Measurements from ENCODE around the gene PHF10.

Gene PHF10

DNA sequence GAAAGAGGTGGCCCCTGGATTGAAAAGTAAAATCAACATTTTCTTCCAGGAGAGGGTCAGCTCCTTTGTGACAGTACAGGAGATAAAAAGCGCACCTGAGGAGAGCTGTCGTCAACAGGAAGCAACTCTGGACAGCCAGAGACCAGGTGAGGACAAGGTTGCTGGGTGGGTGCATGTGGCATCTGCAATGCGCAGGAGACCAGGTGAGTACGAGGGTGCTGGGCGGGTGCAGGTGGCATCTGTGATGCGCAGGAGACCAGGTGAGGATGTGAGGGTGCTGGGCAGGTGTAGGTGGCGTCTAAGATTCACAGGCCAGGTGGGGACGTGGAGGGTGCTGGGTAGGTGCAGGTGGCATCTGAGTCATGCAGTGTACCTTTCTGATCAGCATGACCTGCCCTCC is 60.8 kb downstream of the PHF10 start:
- no peak for TF ChIP-seq CTCF (IDR thresholded peaks at IDR 0.05; ENCODE audit: low read depth, low read length, missing control alignments)
- in situ Hi-C loops (cut with HindIII; ENCODE audit: low sequenced_read_pairs) = no loop called here

DNA sequence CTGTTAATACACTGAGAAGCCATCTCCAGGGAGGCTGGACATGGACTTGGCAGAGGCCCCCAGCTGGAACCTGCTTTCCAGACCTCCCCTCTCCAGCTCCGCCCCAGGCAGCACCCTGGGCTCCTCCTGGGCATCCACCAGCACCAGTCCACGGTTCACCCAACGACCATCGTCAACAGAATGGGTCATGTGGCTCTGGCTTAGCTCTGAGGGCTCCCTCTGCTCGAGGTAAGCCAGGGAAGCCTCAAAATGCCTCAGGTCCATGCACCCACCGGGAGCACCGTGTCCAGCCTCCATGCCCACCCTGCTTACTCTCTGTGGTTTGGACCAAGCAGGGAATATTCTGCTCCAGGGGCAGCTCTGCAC is 62.9 kb downstream of the PHF10 start:
- no peak overlapping the region for H3K4me3 ChIP-seq (ENCODE audit: low read depth, low read length)
- DNase-seq (ENCODE audit: low read depth) = no peak
- no peak for TF ChIP-seq CTCF (IDR thresholded peaks at IDR 0.05; ENCODE audit: low read depth, low read length, missing control alignments)
- in situ Hi-C loops (cut with HindIII; ENCODE audit: low sequenced_read_pairs) = no loop called here

More for the DNA sequence above, 60.8 kb downstream of the PHF10 start:
- no peak for DNase-seq (ENCODE audit: low read depth)
- H3K4me3 ChIP-seq (ENCODE audit: low read depth, low read length) = no peak overlapping the region

DNA sequence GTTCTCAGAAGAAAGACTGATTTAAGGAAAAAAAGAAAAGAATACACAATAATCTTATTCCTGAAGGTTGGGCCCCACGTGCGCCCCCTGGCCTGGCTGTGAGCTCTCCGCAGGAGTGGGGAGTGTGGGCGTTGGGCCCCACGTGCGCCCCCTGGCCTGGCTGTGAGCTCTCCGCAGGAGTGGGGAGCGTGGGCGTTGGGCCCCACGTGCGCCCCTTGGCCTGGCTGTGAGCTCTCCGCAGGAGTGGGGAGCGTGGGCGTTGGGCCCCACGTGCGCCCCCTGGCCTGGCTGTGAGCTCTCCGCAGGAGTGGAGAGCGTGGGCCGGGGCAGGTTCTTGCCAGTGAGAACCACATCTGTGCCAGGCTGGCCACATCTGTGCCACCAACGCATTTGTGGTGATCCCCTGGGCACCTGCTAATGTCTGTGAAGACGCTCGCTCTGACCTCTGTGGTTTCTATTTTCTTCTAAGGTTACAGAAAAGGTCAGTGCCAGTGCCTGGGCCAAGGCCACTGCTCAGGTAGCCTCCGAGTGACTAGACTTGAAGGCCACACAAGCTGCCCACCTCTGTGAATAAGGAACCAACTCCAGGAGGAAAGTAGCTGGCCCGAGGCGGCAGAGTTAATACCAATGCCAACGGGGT is 63.4 kb downstream of the PHF10 start:
- in situ Hi-C loops (cut with HindIII; ENCODE audit: low sequenced_read_pairs) = no loop called here
- TF ChIP-seq CTCF (IDR thresholded peaks at IDR 0.05; ENCODE audit: low read depth, low read length, missing control alignments) = no peak
- no peak for DNase-seq (ENCODE audit: low read depth)
- no peak overlapping the region for H3K4me3 ChIP-seq (ENCODE audit: low read depth, low read length)

GRCh38 chr6:169659820-169660610 is 64.3 kb downstream of the PHF10 start:
- DNase-seq (ENCODE audit: low read depth) = no peak
- no peak for TF ChIP-seq CTCF (IDR thresholded peaks at IDR 0.05; ENCODE audit: low read depth, low read length, missing control alignments)
- in situ Hi-C loops (cut with HindIII; ENCODE audit: low sequenced_read_pairs) = no loop called here
- H3K4me3 ChIP-seq (ENCODE audit: low read depth, low read length) = no peak overlapping the region

- no peak for TF ChIP-seq CTCF (IDR thresholded peaks at IDR 0.05; ENCODE audit: low read depth, low read length, missing control alignments)
- no peak overlapping the region for H3K4me3 ChIP-seq (ENCODE audit: low read depth, low read length)
- in situ Hi-C loops (cut with HindIII; ENCODE audit: low sequenced_read_pairs) = no loop called here
- no peak for DNase-seq (ENCODE audit: low read depth)
Observed at GRCh38 chr6:169657284-169657610, 67.1 kb downstream of the PHF10 start.

- no peak overlapping the region for H3K4me3 ChIP-seq (ENCODE audit: low read depth, low read length)
- in situ Hi-C loops (cut with HindIII; ENCODE audit: low sequenced_read_pairs) = no loop called here
- no peak for DNase-seq (ENCODE audit: low read depth)
- no peak for TF ChIP-seq CTCF (IDR thresholded peaks at IDR 0.05; ENCODE audit: low read depth, low read length, missing control alignments)
Observed at GRCh38 chr6:169656546-169657283, 67.6 kb downstream of the PHF10 start.

All from astrocyte of the cerebellum (primary cell).